HG03196 (cell line): Measurements from ENCODE around the gene EEF1AKMT2.

ENCODE experiments used
- ATAC-seq: cut with Tn5 transposase; IDR thresholded peaks from one replicate; pipeline ENCODE4 v1.9.1; 2021; ENCODE audit not compliant: unreplicated experiment

Gene EEF1AKMT2

DNA sequence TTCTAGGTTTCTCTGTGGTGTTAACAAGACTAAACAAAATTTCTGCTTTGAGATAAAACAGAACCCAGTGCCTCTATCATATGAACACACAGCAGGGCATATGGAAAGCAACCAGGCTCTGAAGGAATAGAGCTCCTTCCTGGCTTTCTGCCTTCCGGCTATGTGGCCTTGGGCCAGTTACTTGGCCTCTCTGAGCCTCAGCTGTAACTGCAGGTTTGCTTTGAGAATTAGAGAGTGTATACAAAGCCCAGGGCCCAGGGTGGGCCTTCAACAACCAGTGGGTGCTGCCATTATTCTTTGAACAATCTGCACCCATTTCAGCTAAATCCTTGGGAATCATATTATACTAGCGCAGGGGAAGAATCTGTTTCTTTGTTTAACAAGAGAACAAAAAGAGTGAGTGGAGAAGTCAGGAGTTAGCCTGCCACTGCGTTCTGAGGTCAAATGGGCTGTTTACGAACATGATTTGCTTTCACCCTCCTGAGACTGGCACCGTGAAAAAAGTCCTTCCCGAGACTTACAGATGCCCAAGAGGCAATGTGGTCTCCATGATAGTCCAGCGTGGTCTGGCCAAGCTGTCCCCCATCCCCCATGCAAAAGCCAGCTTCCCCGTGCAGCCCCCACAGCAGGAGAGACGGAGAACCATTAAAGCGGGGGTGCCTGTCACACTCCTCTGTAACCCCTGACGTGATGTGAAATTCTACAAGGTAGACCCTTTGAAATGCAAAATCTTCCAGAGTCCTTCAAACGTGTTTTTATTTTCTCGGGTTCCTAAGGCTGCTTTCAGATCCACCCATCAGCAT is 52.4 kb downstream of the EEF1AKMT2 start:
- no peak for ATAC-seq

- no peak for ATAC-seq
Measured at GRCh38 chr10:124738441-124738840, 53.2 kb downstream of the EEF1AKMT2 start.

DNA sequence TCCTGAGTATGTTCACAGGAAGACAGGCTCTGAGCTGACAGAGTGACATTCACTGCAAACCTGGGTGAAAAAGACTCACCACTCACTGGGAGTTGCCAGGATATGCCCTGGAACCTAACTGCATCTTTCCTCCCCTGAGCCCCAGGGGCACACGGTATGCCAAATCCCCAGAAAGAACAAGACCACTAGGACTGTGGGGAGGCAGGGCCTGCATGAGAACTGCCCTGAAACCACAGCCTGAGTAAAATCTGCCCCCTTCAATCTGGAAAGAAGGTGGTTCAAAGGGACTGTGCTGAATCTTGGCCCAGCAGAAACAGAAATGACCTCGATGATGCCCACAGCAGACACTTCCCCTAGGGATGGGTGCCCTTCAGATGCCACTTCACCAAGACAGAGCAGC is 54.0 kb downstream of the EEF1AKMT2 start:
- ATAC-seq, result no peak

GRCh38 chr10:124737221-124737620 is 54.5 kb downstream of the EEF1AKMT2 start:
- ATAC-seq, result no peak

GRCh38 chr10:124736491-124737136 is 55.1 kb downstream of the EEF1AKMT2 start:
- no peak for ATAC-seq

GRCh38 chr10:124735491-124736286 is 56.0 kb downstream of the EEF1AKMT2 start:
- no peak for ATAC-seq

DNA sequence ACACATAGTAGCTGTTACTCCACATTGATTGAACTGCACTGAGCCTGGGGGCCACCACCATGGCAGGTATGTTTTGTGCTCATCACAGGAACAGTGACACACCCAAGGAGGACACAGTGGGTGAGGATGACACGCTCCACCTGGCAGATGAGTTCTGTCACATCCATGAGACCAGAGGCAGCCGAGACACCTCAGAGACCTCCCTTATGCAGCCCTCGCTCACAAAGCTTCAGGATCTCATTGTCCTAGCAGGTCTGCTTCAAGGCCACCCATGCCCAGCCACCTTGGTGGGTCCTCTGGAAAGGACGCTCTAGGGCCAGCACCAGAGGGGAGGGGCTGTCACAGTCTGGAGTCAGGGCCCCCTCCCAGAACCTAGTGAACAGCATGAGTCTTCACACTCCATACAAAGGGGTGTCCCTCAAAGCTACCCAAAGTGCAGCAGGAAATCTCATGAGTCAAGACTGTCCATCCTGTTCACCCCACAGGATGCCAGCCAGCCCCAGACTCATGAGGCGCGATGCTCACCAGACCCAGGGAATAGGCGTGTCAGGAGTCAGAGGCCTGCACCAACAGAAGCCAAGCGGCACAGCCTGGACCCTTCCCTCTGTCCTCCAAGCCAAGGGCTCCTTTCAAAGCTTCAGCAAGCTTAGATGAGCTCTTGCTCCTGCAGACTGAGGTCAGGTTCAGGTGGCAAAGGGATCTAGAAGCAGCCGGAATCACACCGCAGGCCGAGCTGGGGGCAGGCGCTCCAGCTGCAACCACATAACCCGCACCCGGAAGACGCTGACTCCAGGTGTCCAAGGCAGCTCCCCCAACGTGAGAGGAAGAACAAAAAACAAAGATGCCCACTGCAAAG is 57.1 kb downstream of the EEF1AKMT2 start:
- ATAC-seq, result no peak

DNA sequence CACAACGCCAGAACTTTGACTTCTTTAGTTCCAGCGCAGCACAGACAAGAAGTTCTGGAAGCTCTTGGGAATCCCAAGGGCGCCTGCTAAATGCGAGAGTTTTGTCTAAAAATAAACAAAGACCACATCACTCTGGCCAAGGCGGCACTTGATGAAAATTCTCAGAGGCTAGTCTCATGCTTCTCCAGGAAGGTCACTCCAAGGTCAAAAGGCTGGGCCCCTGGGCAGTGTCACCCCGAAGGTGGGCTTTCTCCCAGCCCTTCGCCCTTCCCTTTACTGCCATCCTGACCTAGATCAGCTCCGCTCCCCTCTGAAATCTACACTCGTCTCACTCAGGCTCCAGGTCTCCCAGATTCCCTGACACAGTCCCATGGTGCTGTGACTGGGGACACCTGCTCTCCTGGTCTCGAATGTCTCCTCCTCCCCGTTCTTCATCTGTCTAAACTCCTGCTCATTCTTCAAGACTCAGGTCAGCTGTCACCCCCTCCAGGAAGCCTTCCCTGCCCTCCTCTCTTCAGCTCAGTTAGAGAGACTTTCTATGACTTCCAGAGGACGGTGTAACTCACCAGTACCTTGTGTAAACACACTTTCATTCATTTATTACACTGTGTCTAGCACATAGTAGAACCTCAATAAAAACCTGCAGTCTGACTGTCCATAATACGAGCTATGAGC is 58.0 kb downstream of the EEF1AKMT2 start:
- no peak for ATAC-seq

DNA sequence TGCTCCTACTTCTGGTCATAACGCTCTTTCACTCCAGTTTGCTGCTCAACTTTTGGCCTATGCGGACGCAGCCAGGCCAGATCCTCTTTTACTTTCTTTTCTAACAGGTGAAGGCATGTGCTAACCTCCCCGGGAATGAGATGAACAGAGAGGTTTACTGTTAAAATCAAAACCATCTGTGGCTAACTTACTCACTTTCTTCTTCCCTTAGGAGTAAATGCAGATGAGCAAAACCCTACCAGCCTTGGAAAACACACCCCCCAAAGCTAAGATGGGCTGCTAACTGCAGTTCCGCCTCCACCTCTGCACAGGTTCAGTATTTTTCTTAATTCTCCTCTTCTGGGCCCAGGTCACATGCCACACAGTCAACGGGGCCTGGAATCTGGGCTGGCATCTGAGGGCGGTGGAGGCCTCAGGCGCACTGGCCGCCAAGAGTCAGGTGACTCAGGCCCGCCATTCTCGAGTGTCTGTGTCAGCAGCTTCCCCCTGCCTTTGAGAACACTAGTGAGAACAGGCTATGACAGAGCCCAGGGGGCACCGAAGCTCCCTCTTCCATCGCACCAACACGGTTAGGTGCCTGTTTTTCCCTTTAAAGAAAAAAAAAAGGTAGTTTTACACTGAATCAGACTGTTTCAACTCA is 58.6 kb downstream of the EEF1AKMT2 start:
- ATAC-seq, result peak; percentile 51

DNA sequence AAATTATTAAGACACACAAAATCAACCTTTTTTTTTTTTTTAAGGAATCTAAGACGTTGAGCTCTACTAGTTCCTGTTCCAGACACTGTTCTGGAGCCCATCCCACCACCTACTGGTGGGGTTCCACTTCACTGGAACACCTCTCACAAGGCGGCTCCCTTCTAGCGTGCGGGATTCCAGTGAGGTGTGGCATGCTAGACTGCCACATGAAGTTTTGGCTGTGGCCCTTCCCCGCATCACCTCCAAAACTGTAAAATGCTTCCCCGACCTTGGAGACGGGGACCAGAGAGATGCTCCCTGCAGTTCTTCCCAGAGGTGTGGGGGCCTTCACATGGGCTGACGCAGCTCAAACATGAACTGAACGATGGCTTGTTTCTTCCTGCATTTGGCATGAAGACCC is 60.1 kb downstream of the EEF1AKMT2 start:
- ATAC-seq, result no peak

- no peak for ATAC-seq
Measured at GRCh38 chr10:124730790-124731189, 60.9 kb downstream of the EEF1AKMT2 start.

DNA sequence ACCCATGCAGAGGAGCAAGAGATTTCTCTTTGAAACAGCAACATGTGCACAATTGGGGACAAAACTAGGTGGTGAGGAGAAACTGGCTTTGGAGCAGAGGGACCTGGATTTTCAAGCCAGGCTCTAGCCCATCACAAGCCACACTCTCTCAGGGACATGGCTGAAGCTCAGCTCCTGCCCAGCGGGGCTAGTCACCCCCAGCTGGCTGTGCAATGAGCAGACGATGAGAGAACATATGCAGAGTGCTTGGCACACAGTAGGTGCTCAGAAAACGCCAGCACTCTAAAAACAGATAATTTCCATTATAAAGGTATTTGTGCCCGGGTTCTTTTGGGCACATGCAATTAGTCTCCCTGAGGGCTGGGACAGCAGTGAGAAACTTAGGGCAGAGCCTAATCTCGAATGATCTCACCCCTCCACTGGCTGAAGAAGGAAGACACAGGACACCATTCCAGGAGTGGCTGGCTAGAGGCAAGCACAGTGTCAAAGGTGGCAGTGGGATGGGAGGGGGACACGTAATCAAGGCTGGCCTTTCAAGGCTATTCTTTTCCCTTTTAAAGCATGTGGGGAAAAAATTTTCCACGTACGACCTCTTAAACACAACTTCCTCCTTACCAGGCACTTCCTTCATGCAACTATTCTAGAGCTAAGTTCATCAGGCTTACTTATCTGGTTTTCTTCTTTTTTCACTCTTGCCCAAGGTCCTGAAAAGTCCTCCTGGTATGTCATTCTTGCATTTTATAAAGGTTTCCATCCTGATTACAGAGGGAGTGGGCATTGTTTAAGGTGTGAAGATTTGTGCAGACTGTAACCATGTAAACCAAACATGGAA is 62.6 kb downstream of the EEF1AKMT2 start:
- no peak for ATAC-seq

GRCh38 chr10:124728071-124728829 is 63.4 kb downstream of the EEF1AKMT2 start:
- ATAC-seq, result no peak

DNA sequence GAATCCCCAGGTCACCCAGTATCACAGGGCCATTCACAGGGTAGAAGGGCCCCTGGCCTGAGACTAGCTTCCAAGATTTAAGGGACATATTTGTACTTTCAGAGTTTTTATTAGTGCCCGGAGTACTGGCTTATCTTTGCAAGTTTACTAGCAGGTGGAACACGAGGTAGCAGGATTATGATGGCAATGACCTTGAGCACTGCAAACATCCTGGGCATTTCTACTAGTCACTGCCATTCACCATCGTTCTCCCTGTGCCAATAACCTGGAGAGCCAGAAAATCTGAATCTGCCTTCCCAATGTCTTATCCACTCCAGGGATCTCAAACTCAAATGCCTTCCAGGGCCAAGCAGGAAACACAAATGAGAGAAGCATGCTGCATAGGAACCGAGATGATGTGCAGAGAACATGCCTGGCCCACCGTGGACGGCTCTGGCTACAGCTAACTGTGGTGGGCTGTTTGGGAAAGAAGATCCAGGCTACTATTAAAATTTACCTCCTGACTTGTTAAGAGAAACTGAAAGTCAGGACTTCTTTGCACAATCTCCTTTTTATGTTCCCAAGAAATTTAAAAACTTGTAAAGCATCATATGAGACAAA is 64.2 kb downstream of the EEF1AKMT2 start:
- ATAC-seq, result no peak

DNA sequence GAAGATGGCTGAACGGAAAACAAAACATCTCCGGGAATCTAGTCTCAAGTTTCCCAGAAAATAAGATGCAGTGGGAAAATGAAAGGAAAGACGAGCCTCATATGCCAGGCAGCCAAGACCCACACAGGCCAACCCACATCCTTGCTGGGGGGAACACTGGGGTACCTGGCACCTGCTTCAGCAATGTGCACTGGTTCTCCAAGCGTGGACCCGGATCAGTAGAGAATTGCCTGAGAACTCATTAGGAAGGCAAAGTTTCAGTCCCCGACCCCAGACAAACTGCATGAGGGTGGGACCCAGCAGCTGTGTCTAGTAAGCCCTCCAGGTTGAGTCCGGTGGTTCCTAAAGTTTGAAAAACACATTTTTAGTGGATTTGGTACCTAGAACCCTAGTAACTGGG is 65.9 kb downstream of the EEF1AKMT2 start:
- ATAC-seq, result no peak

GRCh38 chr10:124725171-124725631 is 66.5 kb downstream of the EEF1AKMT2 start:
- no peak for ATAC-seq

DNA sequence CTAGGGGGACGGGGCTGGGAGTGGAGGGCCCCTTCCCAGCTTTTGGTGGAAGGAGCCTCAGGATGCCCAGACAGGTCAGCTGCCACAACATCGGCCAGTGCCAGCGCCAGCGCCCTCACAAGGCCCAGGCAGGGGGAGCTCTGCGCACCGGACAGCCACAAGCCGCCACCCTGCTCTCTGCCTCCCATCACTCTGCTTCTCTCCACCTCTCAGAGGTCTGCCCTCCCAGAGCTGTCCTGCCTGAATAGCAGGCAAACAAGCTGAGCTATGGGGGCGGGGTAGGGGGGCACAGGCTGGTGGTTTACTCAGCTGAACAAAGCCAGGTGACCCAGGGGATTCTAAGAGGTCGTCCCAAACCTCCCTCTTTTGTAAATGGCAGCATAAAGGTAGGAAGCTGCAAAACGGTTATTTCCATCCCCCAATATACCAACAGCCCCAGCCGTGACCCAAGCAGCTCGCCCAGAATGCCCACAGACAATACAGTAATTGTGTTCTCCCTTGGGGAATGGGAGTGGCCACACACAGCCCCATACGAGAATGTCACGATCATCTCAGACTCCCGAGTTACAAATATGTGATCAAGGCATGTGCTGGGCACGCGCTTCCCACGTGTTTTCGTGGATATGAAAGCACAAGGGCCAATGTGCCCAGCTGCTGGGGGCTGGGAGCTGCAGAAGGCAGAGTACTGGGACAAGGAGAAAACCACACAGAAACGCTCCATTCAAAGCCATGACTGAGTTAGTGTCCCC is 67.2 kb downstream of the EEF1AKMT2 start:
- ATAC-seq, result no peak
